Pulmonary artery endothelial cell (primary cell): ENCODE measurements around the gene ZNF333. TPM values are rescaled to one million over a fixed set of nuclear protein-coding genes. Genes with fewer than 3 reads are reported as not detected.
"Not testable (repeated sequence)": the region's sequence is repeated elsewhere in the genome, so short reads cannot be mapped to it uniquely, and the experiment has no call there.

Source experiments
- DNase-seq: peaks from one replicate; pipeline ENCODE4 v3.0.0-alpha.2; 2011; ENCODE audit warnings: low read depth, low spot score
- total RNA-seq: library from RNA; depleted of rRNA; stranded (reverse); fragments of >200 nt; gene quantifications from 2 replicates; pipeline ENCODE4 v1.2.3, GENCODE V29; 2014

The ZNF333 gene
- total RNA-seq, 1 donor from 2014 or later: 12.3 TPM

DNA sequence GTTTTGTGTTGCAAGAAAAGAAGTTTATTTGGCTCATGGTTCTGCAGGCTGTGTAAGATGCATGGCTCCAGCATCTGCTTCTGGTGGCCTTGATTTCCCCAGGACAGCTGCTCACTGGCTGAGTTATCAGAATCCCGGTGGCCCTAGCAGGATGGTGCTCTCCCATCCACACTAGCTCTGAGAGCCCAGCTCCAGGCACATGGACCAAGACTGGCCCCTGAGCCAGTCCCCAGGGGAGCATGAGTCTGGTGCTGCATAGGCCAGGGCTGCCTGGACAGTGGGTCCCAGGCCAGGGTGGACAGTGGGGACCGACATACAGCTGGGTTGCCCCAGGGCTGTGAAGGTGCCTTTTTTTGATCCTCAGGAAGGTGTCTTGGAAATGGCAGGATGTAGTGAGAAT lies 78.2 kb downstream of the ZNF333 start:
- DNase-seq: no peak

DNA sequence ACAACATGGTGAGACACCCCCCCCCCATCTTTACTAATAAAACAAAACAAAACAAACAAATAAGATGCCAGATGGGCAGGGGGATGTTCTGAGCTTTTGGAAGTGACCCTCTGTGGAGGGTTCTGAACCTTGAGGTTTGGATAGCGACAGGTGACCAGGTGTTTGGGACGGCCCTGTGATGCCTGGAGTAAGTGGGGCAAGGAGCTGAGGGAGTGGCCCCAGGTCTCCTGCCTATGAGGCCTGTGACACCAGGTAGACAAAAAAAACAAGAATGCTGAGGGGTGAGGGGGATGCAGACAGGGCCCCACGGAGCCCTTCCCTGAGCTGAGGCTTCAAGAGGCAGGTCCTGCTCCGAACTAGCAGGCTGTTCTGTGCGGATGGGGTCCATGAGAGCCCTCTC lies 79.4 kb downstream of the ZNF333 start:
- DNase-seq: no peak

DNA sequence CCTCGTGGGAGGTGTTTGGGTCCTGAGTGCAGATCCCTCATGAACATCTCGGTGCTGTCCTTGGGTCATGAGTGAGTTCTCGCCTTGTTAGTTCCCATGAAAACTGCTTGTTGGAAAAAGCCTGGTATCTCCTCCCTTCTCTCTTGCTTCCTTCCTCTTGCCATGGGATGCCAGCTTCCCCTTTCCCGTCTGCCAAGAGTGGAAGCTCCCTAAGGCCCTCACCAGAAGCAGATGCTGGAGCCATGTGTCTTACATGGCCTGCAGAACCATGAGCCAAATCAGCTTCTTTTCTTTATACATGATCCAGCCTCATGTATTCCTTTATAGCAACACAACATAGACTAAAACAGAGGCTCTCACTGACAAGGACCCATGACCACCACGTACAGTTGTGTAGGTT lies 80.3 kb downstream of the ZNF333 start:
- DNase-seq: no peak

DNA sequence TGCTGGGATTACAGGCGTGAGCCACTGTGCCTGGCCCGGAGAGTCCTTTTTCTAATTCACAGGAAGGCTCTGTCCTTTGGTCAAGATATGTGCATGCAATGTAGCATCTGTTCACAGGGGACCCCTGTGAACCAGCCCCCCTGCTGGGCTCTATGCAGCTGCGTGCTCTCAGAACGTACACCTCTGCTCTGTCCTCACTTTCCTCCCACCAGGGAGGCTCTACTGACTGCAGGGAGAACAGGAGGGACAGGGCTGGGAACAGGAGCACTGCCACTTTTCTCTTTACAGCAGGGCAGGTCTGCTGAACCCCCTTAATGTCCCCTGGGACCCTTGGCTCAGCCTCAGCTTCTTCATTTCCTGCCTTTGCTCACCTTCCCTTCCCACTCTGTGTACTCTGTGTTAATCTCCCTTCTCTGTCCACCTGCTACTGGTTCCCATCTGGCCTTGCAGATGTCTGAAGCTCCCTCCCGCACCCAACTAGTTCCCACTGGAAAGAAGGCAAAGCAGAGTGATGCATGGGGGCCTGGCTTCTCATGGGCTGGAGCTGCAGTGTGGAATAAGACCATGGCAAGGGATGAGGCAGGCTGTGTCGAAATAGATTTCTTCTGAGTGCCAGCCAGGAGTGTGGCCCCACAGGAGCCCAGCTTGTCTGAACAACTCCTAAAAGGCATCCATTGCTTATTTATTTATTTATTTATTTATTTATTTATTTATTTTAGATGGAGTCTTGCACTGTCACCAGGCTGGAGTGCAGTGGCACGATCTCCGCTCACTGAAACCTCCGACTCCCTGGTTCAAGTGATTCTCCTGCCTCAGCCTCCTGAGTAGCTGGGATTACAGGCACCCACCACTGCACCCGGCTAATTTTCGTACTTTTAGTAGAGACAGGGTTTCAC lies 81.3 kb downstream of the ZNF333 start:
- DNase-seq: no peak

DNA sequence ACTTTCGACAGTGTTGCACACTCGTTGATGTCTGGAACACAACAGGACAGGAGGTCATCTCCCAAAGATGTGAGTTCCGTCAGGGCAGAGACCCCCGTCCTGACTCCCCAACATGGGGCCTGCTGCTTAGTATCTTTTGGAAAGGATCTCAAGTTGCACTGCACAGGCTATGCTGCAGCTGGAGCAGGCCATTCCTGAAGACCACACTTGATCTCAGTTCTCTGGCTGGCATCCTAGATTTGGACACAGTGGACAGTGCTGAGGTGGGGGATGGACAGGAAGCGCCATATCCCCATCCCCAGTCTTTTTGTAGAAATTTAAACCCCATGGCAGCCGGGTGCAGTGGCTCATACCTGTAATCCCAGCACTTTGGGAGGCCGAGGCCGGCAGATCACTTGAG lies 82.6 kb downstream of the ZNF333 start:
- no peak for DNase-seq

DNA sequence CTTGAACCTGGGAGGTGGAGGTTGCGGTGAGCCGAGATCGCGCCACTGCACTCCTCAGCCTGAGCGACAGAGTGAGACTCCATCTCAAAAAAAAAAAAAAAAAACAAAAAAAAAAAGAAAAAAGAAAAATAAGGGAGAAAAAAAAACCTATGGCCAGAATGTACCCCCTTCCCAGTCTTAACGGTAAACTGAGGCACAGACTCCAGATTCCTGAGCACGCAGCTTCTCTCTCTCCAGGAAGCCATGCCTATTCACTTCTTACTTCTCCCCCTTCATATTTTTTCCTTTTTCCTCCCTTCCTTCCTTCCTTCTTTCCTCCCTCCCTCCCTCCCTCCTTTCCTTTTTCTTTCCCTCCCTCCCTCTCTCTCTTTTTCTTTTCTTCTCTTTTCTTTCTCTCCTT lies 83.1 kb downstream of the ZNF333 start:
- no peak for DNase-seq

DNA sequence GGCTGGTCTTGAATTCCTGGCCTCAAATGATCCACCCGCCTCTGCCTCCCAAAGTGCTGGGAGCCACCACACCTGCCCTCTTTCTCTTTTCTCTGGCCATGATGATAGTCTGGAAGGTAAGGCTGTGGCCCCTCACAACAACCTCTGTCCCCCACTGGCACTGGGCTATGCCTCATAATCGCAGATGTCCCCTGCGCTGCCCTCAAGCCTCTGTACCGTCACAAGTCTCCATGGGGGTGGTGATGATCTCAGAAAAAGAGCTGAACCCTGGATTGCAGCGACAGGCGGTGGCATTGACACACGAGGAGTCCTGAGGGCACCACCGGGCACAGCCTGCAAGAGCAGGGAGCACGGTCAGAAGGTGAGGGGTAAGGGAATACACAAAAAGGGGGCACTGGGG lies 83.9 kb downstream of the ZNF333 start:
- not testable (repeated sequence) for DNase-seq

DNA sequence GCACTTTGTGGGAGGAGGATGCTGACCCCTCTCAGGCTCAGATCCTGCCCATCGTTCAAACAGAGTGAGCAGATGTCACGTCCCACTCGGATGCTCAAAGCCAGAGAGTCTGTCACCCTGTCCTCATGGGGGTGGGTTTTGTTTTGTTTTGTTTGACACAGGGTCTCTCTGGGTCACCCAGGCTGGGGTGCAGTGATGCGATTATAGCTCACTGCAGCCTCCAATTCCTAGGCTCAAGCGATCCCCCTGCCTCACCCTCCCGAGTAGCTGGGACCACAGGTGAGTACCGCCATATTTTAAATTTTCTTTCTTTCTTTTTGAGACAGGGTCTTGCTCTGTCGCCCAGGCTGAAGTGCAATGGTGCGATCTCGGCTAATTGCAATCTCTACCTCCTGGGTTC lies 84.5 kb downstream of the ZNF333 start:
- DNase-seq: no peak

DNA sequence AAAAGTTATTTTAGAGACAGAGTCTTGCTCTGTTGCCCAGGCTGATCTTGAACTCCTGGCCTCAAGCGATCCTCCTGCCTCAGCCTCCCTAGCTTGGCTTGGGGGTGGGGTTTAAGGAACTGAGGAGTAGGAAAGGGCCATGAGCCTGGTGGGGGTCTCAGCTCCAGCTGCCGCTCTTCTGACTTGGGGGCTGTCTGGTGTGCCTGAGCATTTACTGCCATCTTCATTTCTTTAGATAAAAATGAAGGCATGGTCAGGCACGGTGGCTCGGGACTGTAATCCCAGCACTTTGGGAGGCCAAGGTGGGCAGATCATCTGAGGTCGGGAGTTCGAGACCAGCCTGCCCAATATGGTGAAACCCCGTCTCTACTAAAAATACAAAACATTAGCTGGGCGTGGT lies 85.5 kb downstream of the ZNF333 start:
- DNase-seq: not testable (repeated sequence)

DNA sequence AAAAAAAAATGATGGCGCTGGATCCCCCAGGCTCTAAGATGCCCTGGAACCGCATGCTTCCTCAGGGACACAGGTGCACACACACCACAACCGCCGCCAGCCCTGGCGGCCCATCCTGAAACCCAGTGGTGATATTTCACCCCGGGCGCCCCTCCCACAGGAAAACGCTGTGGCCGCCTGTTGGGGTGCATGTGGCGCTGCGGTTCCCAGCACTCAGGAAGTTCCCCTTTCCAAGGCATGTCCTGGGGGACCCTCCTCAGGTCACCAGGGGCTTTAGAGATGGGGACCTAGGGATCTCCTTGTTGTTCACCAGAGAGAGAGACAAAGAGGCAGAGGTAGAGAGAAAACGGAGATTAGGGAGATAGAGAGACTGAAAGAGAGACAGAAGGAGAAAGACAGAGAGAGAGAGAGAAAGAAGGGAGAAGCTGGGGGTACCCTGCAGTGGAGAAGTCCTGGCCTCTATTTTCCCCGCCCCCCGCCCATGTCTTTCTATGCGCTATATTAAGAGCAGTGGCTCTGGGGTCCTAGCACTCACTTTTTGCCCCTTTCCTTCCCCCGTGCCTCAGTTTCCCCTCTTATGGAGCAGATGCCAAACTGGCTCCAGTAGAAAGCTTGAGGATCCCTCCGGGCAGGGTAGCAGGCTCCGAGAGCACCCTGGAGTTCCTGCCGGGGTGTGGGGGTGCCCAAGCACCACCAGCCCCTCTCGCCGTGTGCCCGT lies 86.2 kb downstream of the ZNF333 start:
- no peak for DNase-seq

DNA sequence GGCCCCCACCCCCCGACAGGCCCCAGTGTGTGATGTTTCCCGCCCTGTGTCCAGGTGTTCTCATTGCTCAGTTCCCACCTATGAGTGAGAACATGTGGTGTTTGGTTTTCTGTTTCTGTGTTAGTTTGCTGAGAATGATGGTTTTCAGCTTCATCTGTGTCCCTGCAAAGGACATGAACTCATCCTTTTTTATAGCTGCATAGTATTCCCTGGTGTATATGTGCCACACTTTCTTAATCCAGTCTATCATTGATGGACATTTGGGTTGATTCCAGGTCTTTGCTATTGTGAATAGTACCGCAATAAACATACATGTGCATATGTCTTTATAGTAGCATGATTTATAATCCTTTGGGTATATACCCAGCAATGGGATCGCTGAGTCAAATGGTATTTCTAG lies 87.8 kb downstream of the ZNF333 start:
- DNase-seq: not testable (repeated sequence)

DNA sequence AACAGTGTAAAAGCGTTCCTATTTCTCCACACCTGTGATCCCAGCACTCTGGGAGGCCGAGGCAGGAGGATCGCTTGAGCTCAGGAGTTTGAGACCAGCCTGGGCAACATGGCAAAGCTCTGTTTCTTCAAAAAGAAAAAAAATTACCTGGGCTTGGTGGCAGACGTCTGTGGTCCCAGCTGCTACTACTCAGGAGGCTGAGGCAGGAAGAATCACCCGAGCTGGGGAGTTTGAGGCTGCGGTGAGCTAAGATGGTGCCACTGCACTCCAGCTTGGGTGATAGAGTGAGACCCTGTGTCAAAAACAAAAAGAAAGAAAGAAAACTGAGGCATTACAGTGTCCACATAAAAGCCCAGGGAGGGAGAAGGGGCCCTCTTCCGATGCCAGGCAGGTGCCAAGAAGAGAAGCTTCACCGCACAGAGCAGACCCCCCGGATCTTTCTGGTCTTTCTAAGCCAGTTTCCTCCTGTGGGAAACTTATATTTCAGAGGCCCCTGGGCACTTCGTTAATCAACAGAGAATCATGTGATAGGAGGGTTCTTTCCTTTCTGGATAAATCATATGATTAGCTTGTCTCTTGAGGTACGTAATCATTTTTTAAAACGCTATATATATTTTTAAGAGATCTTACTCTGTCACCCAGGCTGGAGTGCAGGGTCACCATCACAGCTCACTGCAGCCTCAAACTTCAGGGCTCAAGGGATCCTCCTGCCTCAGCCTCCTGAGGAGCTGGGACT lies 88.4 kb downstream of the ZNF333 start, which contains the start of gene ADGRE2:
TSS of gene ADGRE2 (minus strand) at position 451 of the 736 bp plus-strand sequence. CDS start 1,804 bp downstream, outside the sequence.
- not testable (repeated sequence) for DNase-seq

DNA sequence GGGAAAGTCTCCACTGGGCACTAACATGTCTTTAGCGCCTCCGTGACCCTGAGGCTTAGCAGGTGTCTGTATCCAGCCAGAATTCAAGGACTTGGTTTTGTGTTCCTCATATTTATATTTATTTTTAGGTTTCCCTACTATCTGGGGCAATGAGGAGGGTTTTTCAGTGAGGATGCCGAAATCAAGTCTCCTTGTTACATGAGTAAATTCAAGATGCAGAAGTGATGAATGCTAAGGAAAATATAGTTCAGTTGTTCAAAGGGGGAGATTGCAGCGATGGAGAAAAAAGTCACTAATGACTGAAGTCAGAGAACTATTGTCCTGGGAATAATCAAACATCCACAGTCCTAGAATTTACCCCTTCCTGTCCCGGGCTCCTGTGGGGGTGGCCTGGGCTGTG lies 89.3 kb downstream of the ZNF333 start:
- DNase-seq: no peak

DNA sequence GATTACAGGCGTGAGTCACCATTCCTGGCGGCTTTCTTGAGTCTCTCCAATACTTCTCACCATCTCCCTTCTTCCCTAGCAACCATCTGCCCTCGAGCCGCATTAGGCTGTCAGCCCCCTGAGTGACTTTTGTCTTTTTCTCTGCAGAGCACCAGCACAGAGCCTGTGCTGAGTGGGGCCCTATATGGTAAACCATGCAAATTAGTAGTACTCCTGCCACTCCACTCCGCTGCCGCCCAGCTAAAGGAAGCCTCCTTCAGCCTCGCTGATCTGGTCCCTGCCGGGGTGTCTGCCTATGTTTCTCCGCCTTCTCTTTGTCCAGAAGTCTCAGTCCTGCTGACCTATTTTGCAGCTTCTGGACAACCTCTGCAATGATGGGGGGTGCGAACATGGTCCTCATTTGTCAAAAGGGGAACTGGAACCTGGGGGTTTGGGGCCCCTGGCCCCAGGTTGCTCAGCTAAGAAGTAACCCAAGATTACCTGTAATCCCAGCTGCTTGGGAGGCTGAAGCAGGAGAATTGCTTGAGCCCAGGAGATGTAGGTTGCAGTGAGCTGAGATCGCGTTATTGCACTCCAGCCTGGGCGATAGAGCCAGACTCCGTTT lies 90.9 kb downstream of the ZNF333 start:
- DNase-seq: not testable (repeated sequence)

DNA sequence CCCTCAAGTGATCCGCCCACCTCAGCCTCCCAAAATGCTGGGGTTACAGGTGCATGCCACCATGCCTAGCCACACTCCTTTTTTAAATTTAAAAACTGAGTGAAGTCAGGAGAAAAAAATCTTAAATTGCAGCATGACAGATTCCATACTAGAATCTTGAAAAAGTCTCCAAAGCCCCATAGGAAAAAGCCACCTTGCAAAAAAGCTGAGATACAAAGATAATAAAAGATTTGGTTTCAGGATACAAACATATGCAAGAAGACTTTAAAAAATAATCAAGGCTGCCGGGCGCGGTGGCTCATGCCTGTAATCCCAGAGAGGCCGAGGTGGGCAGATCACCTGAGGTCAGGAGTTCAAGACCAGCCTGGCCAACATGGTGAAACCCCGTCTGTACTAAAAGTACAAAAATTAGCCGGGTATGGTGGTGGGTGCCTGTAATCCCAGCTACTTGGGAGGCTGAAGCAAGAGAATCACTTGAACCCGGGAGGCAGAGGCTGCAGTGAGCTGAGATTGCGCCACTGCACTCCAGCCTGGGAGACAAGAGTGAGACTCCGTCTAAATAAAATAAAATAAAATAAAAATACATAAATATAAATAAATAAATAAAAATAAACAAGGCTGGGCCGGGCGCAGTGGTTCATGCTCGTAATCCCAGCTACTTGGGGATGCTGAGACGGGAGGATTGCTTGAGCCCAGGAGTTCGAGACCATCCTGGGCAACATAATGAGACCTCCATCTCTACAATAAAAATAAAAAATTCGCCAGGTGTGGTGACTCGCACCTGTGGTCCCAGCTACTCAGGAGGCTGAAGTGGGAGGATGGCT lies 92.1 kb downstream of the ZNF333 start:
- not testable (repeated sequence) for DNase-seq

DNA sequence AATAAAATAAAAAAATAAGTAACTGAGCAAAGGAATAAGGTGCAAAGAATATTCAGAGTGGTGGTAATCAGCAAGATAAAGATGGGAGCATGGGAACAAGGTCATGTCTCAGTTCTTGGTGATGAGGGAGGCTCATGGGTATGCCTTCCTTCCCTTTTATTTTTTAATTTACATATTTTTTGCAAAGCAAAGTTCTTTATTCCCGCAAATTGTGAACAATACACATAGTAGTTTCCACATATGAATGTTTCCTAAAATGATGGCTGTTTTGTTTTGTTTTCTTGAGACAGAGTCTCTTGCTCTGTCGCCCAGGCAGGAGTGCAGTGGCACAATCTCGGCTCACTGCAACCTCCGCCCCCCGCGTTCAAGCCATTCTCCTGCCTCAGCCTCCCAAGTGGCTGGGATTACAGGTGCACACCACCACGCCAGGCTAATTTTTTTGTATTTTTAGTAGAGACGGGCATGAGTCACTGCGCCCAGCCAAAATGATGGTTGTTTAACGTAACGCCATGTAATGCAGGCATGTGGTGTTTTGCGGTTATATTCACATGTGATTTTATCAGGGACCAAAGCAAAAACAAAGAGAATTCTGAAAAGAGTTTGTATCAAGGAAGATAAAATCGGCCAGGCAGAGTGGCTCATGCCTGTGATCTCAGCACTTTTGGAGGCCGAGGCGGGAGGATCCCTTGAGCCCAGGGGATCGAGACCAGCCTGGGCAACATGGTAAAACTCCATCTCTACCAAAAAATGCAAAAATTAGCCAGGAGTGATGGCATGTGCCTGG lies 93.0 kb downstream of the ZNF333 start:
- no peak for DNase-seq
